ENCODE results near the gene PCGF1. TPM values are rescaled to one million over a fixed set of nuclear protein-coding genes. Genes with fewer than 3 reads are reported as not detected.

PCGF1 gene
- total and polyA plus RNA-seq, 2 of the 13 experiments (the other 11 are each of a cell fraction or from before 2014, with no cell fraction given) = 20.4 to 22.6 TPM

DNA sequence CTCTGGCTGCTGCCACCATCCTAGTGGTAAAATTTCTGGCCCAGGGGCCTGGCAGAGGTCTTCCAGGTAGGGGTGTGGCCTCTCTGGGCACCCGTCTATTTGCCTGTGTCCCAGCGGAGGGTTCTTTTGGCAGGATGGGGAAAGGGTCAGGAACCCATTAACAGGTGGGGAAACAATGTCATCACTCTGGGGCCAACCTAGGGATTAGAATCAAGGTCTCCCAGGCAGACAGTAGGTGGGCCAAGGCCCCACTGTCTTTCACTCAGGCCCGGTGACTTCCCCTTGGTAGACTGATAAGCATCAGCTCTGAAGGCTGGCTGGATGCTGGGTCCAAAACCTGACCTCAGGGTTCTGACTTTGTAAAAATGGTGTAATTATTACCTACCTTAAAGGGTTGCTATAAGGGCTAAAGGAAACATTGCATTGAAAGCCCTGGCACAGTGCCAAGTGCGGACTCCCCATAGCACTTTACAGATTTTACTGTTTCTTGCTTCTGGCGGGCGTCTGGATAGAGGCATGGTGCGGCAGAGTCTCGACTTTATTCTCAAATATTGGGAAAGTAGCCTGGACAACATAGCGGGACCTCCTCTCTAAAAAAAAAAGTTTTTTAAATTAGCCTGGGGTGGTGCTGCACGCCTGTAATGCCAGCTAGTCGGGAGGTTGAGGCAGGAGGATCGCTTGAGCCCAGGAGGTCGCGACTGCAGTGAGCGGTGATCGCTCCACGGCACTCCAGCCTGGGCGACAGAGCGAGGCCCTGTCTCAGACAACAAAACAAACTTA is 10.3 kb downstream of the PCGF1 start (continued):
- TF ChIP-seq TRIM22 (IDR thresholded peaks at IDR 0.05) = no peak
- 0 out of 2 replicates have a peak, but pooled peaks have one; percentile 17 for TF ChIP-seq NR2F2 (IDR thresholded peaks at IDR 0.05; ENCODE audit: borderline replicate concordance, low read depth)
- TF ChIP-seq PITX1 (CRISPR knock-in tag; IDR thresholded peaks at IDR 0.05) = peak; percentile 81
- TF ChIP-seq, protein P1, sequence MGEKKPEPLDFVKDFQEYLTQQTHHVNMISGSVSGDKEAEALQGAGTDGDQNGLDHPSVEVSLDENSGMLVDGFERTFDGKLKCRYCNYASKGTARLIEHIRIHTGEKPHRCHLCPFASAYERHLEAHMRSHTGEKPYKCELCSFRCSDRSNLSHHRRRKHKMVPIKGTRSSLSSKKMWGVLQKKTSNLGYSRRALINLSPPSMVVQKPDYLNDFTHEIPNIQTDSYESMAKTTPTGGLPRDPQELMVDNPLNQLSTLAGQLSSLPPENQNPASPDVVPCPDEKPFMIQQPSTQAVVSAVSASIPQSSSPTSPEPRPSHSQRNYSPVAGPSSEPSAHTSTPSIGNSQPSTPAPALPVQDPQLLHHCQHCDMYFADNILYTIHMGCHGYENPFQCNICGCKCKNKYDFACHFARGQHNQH (CRISPR knock-in tag; IDR thresholded peaks at IDR 0.05) = peak; percentile 8; the same call in 1 of the 2 replicates
- TF ChIP-seq, protein P2, sequence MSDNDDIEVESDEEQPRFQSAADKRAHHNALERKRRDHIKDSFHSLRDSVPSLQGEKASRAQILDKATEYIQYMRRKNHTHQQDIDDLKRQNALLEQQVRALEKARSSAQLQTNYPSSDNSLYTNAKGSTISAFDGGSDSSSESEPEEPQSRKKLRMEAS (IDR thresholded peaks at IDR 0.05) = 0 out of 2 replicates have a peak, but pooled peaks have one; percentile 24
- no peak for TF ChIP-seq KMT2A (CRISPR knock-in tag; IDR thresholded peaks at IDR 0.05)
- TF ChIP-seq, protein P3, sequence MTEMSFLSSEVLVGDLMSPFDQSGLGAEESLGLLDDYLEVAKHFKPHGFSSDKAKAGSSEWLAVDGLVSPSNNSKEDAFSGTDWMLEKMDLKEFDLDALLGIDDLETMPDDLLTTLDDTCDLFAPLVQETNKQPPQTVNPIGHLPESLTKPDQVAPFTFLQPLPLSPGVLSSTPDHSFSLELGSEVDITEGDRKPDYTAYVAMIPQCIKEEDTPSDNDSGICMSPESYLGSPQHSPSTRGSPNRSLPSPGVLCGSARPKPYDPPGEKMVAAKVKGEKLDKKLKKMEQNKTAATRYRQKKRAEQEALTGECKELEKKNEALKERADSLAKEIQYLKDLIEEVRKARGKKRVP (CRISPR knock-in tag; IDR thresholded peaks at IDR 0.05) = peak in 1 of 2 experiments; percentile 68; a peak in 1 of 4 replicates
- TF ChIP-seq MED8 (CRISPR knock-in tag; IDR thresholded peaks at IDR 0.05; ENCODE audit: insufficient replicate concordance) = peak; percentile 22
- TF ChIP-seq ZNF205 (CRISPR knock-in tag; IDR thresholded peaks at IDR 0.05) = no peak
- TF ChIP-seq EHMT2 (IDR thresholded peaks at IDR 0.05; ENCODE audit: borderline replicate concordance, low read depth, low read length) = no peak
